Measurements from ENCODE around the gene SMYD3.

GRCh38 chr1:245858022-245858721, 648.9 kb downstream of the SMYD3 start:
- TF ChIP-seq CTCF (IDR thresholded peaks at IDR 0.05) (no peak), POLR2A (IDR thresholded peaks at IDR 0.05) (no peak)
